Vagina (tissue), 2 donors: ENCODE measurements around the gene BAAT.

ENCODE experiments used
- POLR2A ChIP-seq, 2 donors: fragments of 450-650 bp; IDR thresholded peaks; one replicate each; pipeline ENCODE4 v1.6.1; 2017; ENCODE audit warnings: antibody characterized with exemption in 2 of 2, mild to moderate bottlenecking in 2 of 2, moderate library complexity in 2 of 2
- POLR2AphosphoS5 ChIP-seq, 2 donors: sonication (generic); formaldehyde crosslinking; IDR thresholded peaks; one replicate each; pipeline ENCODE4 v1.9.0; 2017; ENCODE audit warnings: antibody characterized with exemption in 2 of 2, mild to moderate bottlenecking in 2 of 2, low read depth in 1 of 2; ENCODE audit not compliant: insufficient read depth in 1 of 2
- TF ChIP-seq, protein P1 (sequence below), 3 experiments: fragments of 450-650 bp in 2 of 3; fragments of 200-600 bp in 1 of 3; sonication (generic) in 1 of 3; IDR thresholded peaks; one replicate each; pipeline ENCODE4 v1.5.1; 2017 to 2019; ENCODE audit warnings: antibody characterized with exemption in 3 of 3, mild to moderate bottlenecking in 2 of 3, moderate library complexity in 2 of 3

DNA sequence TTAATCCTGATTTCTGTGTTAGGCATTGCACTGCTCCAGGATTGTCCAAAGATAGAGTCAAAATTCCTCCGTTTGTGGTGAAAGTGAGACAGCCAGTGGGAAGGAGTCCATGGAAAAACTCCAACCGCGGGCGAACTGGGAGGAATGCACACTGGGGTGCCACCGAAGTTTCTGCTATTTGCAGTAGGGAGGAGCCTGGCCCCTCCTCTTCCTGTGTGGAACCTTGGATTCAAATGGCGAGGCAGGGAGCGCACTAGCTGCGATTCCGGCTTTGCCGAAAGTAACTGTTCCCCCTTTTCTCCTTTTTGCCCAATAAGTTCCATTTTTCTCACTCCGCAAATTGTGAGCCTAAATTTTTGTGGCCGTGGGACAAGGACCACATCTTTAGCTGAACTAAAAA is 9.3 kb downstream of the BAAT start:
- TF ChIP-seq, protein P1, sequence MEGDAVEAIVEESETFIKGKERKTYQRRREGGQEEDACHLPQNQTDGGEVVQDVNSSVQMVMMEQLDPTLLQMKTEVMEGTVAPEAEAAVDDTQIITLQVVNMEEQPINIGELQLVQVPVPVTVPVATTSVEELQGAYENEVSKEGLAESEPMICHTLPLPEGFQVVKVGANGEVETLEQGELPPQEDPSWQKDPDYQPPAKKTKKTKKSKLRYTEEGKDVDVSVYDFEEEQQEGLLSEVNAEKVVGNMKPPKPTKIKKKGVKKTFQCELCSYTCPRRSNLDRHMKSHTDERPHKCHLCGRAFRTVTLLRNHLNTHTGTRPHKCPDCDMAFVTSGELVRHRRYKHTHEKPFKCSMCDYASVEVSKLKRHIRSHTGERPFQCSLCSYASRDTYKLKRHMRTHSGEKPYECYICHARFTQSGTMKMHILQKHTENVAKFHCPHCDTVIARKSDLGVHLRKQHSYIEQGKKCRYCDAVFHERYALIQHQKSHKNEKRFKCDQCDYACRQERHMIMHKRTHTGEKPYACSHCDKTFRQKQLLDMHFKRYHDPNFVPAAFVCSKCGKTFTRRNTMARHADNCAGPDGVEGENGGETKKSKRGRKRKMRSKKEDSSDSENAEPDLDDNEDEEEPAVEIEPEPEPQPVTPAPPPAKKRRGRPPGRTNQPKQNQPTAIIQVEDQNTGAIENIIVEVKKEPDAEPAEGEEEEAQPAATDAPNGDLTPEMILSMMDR (IDR thresholded peaks at IDR 0.05): no peak
- TF ChIP-seq POLR2A (IDR thresholded peaks at IDR 0.05): no peak
- no peak for TF ChIP-seq POLR2AphosphoS5 (IDR thresholded peaks at IDR 0.05; ENCODE audit: insufficient read depth in 1 of 2, low read depth in 1 of 2)
